ENCODE measurements around the gene TRPV4. TPM values are rescaled to one million over a fixed set of nuclear protein-coding genes. Genes with fewer than 3 reads are reported as not detected.

TRPV4 gene
- total RNA-seq, 2 experiments from 2014 or later, result 2.1 TPM; not detected in 1

DNA sequence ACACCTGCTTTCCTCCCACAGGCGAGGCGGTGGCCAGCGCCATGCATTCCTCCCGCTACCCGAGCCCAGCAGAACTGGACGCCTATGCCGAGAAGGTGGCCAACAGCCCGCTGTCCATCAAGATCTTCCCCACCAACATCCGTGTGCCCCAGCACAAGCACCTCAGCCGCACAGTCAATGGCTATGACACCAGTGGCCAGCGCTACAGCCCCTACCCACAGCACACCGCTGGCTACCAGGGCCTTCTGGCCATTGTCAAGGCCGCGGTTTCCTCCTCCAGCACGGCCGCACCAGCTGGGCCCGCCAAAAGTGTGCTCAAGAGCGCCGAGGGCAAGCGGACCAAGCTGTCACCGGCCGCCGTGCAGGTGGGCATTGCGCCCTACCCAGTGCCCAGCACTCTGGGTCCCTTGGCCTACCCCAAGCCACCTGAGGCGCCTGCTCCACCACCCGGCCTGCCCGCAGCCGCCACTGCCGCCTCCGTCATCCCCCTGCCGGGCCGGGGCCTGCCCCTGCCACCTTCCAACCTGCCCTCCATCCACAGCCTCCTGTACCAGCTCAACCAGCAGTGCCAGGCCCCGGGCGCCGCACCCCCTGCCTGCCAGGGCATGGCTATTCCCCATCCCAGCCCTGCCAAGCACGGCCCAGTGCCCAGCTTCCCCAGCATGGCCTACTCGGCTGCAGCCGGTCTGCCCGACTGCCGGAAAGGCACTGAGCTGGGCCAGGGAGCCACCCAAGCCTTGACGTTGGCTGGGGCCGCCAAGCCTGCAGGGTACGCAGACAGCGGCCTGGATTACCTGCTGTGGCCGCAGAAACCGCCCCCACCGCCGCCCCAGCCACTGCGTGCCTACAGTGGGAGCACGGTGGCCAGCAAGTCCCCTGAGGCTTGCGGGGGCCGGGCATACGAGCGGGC, 65.0 kb downstream of the TRPV4 start:
- TF ChIP-seq EZH2phosphoT487 (IDR thresholded peaks at IDR 0.05; ENCODE audit: borderline replicate concordance, low read depth, low read length), result no peak
- TF ChIP-seq, protein P1, sequence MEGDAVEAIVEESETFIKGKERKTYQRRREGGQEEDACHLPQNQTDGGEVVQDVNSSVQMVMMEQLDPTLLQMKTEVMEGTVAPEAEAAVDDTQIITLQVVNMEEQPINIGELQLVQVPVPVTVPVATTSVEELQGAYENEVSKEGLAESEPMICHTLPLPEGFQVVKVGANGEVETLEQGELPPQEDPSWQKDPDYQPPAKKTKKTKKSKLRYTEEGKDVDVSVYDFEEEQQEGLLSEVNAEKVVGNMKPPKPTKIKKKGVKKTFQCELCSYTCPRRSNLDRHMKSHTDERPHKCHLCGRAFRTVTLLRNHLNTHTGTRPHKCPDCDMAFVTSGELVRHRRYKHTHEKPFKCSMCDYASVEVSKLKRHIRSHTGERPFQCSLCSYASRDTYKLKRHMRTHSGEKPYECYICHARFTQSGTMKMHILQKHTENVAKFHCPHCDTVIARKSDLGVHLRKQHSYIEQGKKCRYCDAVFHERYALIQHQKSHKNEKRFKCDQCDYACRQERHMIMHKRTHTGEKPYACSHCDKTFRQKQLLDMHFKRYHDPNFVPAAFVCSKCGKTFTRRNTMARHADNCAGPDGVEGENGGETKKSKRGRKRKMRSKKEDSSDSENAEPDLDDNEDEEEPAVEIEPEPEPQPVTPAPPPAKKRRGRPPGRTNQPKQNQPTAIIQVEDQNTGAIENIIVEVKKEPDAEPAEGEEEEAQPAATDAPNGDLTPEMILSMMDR (conservative IDR thresholded peaks at IDR 0.05; ENCODE audit: low read length), result no peak
- H4K20me1 ChIP-seq (ENCODE audit: insufficient read depth, low read length), result no peaks in the 10 kb centered on the region
- H3K9me2 ChIP-seq (ENCODE audit: insufficient read depth, low read length), result no peaks in the 10 kb centered on the region
- POLR2A ChIA-PET, result interaction anchor here (0.7 kb wide), 1 partner anchor 1791 kb away, joined by 3 read pairs; no protein-coding TSS in a partner anchor
- H3K79me2 ChIP-seq (ENCODE audit: insufficient read depth, low read depth, low read length), result no peaks in the 10 kb centered on the region
- H3K4me1 ChIP-seq (ENCODE audit: insufficient read depth, low read length, poor library complexity, severe bottlenecking), result no peaks in the 10 kb centered on the region
- no peak overlapping the region for H3K4me2 ChIP-seq (ENCODE audit: low read length)
- no peak for DNase-seq (ENCODE audit: low spot score)
- intact Hi-C loops (cut with micrococcal nuclease; ENCODE audit: unreplicated experiment), result no loop called here
- no TSS peak for BruUV-seq (replicated peaks)
- H3K4me3 ChIP-seq (ENCODE audit: low read depth, low read length, poor library complexity, severe bottlenecking), result no peak overlapping the region
- H3K9me3 ChIP-seq (ENCODE audit: low read length), result no peaks in the 10 kb centered on the region
- H2AFZ ChIP-seq (ENCODE audit: low read length), result no peak overlapping the region
- H3K27ac ChIP-seq (ENCODE audit: low read depth, low read length, poor library complexity, severe bottlenecking), result no peak overlapping the region
- CTCF ChIA-PET (ENCODE audit: unreplicated experiment), result no interaction called here
- H3K36me3 ChIP-seq (ENCODE audit: insufficient read depth, low read length), result no peaks in the 10 kb centered on the region

DNA sequence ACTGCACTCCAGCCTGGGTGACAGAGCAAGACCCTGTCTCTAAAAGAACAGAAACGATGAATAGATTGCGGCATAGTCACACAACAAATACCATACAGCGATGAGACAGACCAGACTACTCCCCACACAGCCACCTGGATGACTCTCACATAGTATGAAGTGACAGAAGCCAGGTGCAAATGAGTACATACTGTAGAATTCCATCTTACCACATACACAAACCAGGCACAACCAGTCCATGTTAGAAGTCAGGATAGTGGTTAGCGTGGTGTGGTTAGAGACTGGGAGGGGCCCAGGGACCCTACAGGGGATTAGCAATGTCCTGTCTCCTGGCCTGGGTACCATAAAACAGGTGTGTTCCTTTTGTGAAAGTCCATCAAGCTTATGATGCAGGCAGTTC, 65.7 kb downstream of the TRPV4 start:
- H3K4me3 ChIP-seq (ENCODE audit: low read depth, low read length, poor library complexity, severe bottlenecking), result no peak overlapping the region
- no peaks in the 10 kb centered on the region for H3K79me2 ChIP-seq (ENCODE audit: insufficient read depth, low read depth, low read length)
- no peak overlapping the region for H2AFZ ChIP-seq (ENCODE audit: low read length)
- ChIA-PET POLR2A (no interaction called here), CTCF (ENCODE audit: unreplicated experiment) (interaction anchor here (0.6 kb wide), 1 partner anchor 12 kb away, joined by 6 read pairs; no protein-coding TSS in a partner anchor)
- no peaks in the 10 kb centered on the region for H3K9me3 ChIP-seq (ENCODE audit: low read length)
- no TSS peak for BruUV-seq (replicated peaks)
- H3K36me3 ChIP-seq (ENCODE audit: insufficient read depth, low read length), result no peaks in the 10 kb centered on the region
- intact Hi-C loops (cut with micrococcal nuclease; ENCODE audit: unreplicated experiment), result no loop called here
- no peak overlapping the region for H3K27ac ChIP-seq (ENCODE audit: low read depth, low read length, poor library complexity, severe bottlenecking)
- H3K4me1 ChIP-seq (ENCODE audit: insufficient read depth, low read length, poor library complexity, severe bottlenecking), result no peaks in the 10 kb centered on the region
- H4K20me1 ChIP-seq (ENCODE audit: insufficient read depth, low read length), result no peaks in the 10 kb centered on the region
- no peak overlapping the region for H3K4me2 ChIP-seq (ENCODE audit: low read length)
- no peaks in the 10 kb centered on the region for H3K9me2 ChIP-seq (ENCODE audit: insufficient read depth, low read length)
- TF ChIP-seq, protein P1 (conservative IDR thresholded peaks at IDR 0.05; ENCODE audit: low read length), result no peak
- no peak for TF ChIP-seq EZH2phosphoT487 (IDR thresholded peaks at IDR 0.05; ENCODE audit: borderline replicate concordance, low read depth, low read length)
- no peak for DNase-seq (ENCODE audit: low spot score)

DNA sequence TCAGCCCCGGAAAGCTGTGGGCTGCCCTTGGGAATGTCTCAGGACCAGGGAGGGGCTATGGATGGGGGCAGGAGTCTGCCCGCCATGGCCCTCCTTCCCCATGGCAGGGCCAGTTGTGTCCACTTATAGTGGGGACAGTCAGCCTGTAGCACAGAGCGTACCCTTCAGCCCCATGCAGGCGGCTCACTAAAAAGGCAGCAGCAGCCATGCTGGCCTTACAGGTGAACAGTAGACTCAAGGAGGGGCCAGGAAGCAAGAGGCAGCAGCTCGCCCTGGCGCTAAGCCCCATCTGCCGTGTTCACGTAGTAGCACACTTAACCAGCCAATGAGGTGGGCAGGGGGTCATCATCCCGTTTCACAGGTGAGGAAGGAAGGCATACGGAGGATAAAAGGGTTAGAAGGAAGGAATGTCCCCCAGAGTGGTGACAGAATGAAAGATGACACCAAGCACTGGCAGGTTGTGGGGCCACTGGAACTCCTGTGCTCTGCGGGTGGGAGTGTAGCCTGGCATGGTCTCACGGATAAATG, 66.9 kb downstream of the TRPV4 start:
- H3K9me3 ChIP-seq (ENCODE audit: low read length), result no peaks in the 10 kb centered on the region
- POLR2A ChIA-PET, result interaction anchor here (0.5 to 0.6 kb wide), 2 partner anchors 217 to 550 kb away, joined by 3 to 6 read pairs; no protein-coding TSS in a partner anchor
- no peaks in the 10 kb centered on the region for H3K36me3 ChIP-seq (ENCODE audit: insufficient read depth, low read length)
- no peak overlapping the region for H3K27ac ChIP-seq (ENCODE audit: low read depth, low read length, poor library complexity, severe bottlenecking)
- TF ChIP-seq, protein P1 (conservative IDR thresholded peaks at IDR 0.05; ENCODE audit: low read length), result no peak
- no peak for TF ChIP-seq EZH2phosphoT487 (IDR thresholded peaks at IDR 0.05; ENCODE audit: borderline replicate concordance, low read depth, low read length)
- intact Hi-C loops (cut with micrococcal nuclease; ENCODE audit: unreplicated experiment), result no loop called here
- H2AFZ ChIP-seq (ENCODE audit: low read length), result no peak overlapping the region
- no peaks in the 10 kb centered on the region for H3K79me2 ChIP-seq (ENCODE audit: insufficient read depth, low read depth, low read length)
- H3K9me2 ChIP-seq (ENCODE audit: insufficient read depth, low read length), result no peaks in the 10 kb centered on the region
- no peaks in the 10 kb centered on the region for H3K4me1 ChIP-seq (ENCODE audit: insufficient read depth, low read length, poor library complexity, severe bottlenecking)
- BruUV-seq (replicated peaks), result no TSS peak
- no peak overlapping the region for H3K4me3 ChIP-seq (ENCODE audit: low read depth, low read length, poor library complexity, severe bottlenecking)
- H4K20me1 ChIP-seq (ENCODE audit: insufficient read depth, low read length), result no peaks in the 10 kb centered on the region
- DNase-seq (ENCODE audit: low spot score), result no peak
- CTCF ChIA-PET (ENCODE audit: unreplicated experiment), result no interaction called here
- H3K4me2 ChIP-seq (ENCODE audit: low read length), result no peak overlapping the region

Measured in OCI-LY7 (cell line).